Chondrocyte (in vitro differentiated cells): Measurements from ENCODE around the gene FOXS1. TPM values are rescaled to one million over a fixed set of nuclear protein-coding genes. Genes with fewer than 3 reads are reported as not detected.

Experiments
- DNase-seq: peaks from one replicate; pipeline ENCODE4 v3.0.0; 2021; ENCODE audit warnings: mixed read lengths, low spot score
- H3K27ac Mint-ChIP-seq: one replicate; pipeline ENCODE4 v1.8.0; 2021; ENCODE audit warnings: mild to moderate bottlenecking, moderate library complexity, mixed read lengths; ENCODE audit not compliant: unreplicated experiment
- H3K27me3 Mint-ChIP-seq: 2 replicates; pipeline ENCODE4 v1.8.0; 2021; ENCODE audit warnings: low read depth, mixed read lengths
- H3K36me3 Mint-ChIP-seq: 2 replicates; pipeline ENCODE4 v1.8.0; 2021; ENCODE audit warnings: low read depth, mixed read lengths
- H3K4me1 Mint-ChIP-seq: 2 replicates; pipeline ENCODE4 v1.8.0; 2021; ENCODE audit warnings: low read depth, mild to moderate bottlenecking, mixed read lengths
- H3K4me3 Mint-ChIP-seq: one replicate; pipeline ENCODE4 v1.8.0; 2021; ENCODE audit warnings: mild to moderate bottlenecking, moderate library complexity, mixed read lengths; ENCODE audit not compliant: unreplicated experiment
- H3K9me3 Mint-ChIP-seq: 2 replicates; pipeline ENCODE4 v1.8.0; 2021; ENCODE audit warnings: low read depth, mixed read lengths
- CTCF ChIP-seq: fragments of 200-600 bp; sonication (generic); IDR thresholded peaks from 2 replicates; pipeline ENCODE4 v1.5.0; 2021; ENCODE audit warnings: antibody characterized with exemption, mild to moderate bottlenecking, moderate library complexity
- total RNA-seq: library from RNA; stranded (reverse); gene quantifications from 3 replicates; pipeline ENCODE4 v1.2.1, GENCODE V29; 2021

FOXS1 gene
- total RNA-seq, 1 donor from 2014 or later: 192 TPM

- peaks cover 2% of the 10 kb centered on the region for H3K36me3 Mint-ChIP-seq
- H3K9me3 Mint-ChIP-seq: no peaks in the 10 kb centered on the region
- peaks cover 12% of the 10 kb centered on the region for H3K4me1 Mint-ChIP-seq
- TF ChIP-seq CTCF: no peak
- peak overlapping the region; percentile 53 for H3K4me3 Mint-ChIP-seq
- peak; percentile 86 for DNase-seq
- peaks cover 31% of the 10 kb centered on the region for H3K27me3 Mint-ChIP-seq
- no peak overlapping the region for H3K27ac Mint-ChIP-seq
Observed at GRCh38 chr20:31861135-31861384, 15.7 kb upstream of the FOXS1 start.

GRCh38 chr20:31860390-31861134, 15.2 kb upstream of the FOXS1 start:
- no peak for TF ChIP-seq CTCF
- Mint-ChIP-seq H3K9me3 (no peaks in the 10 kb centered on the region), H3K27ac (no peak overlapping the region), H3K4me1 (peaks cover 12% of the 10 kb centered on the region), H3K36me3 (no peaks in the 10 kb centered on the region), H3K27me3 (peaks cover 31% of the 10 kb centered on the region), H3K4me3 (peak overlapping the region; percentile 53)
- peak; percentile 66 for DNase-seq

- Mint-ChIP-seq H3K4me1 (peaks cover 12% of the 10 kb centered on the region), H3K27me3 (peaks cover 31% of the 10 kb centered on the region), H3K4me3 (no peak overlapping the region), H3K9me3 (no peaks in the 10 kb centered on the region), H3K27ac (no peak overlapping the region), H3K36me3 (no peaks in the 10 kb centered on the region)
- peak; percentile 17 for DNase-seq
- TF ChIP-seq CTCF: no peak
Observed at GRCh38 chr20:31859998-31860380, 14.6 kb upstream of the FOXS1 start.

- Mint-ChIP-seq H3K9me3 (no peaks in the 10 kb centered on the region), H3K4me1 (peaks cover 12% of the 10 kb centered on the region), H3K36me3 (no peaks in the 10 kb centered on the region), H3K4me3 (no peak overlapping the region), H3K27me3 (peaks cover 31% of the 10 kb centered on the region), H3K27ac (no peak overlapping the region)
- no peak for TF ChIP-seq CTCF
- DNase-seq: peak; percentile 25
Observed at GRCh38 chr20:31859266-31859997, 14.0 kb upstream of the FOXS1 start.

GRCh38 chr20:31858760-31859083, 13.3 kb upstream of the FOXS1 start:
- no peaks in the 10 kb centered on the region for H3K9me3 Mint-ChIP-seq
- DNase-seq: no peak
- TF ChIP-seq CTCF: no peak
- no peak overlapping the region for H3K4me3 Mint-ChIP-seq
- H3K4me1 Mint-ChIP-seq: peaks cover 12% of the 10 kb centered on the region
- no peak overlapping the region for H3K27ac Mint-ChIP-seq
- peaks cover 31% of the 10 kb centered on the region for H3K27me3 Mint-ChIP-seq
- H3K36me3 Mint-ChIP-seq: no peaks in the 10 kb centered on the region
